Effector memory CD4-positive, alpha-beta T cell (primary cell): Measurements from ENCODE around the gene HPCAL1.

ENCODE experiments used
- DNase-seq, 3 donors: peaks; one replicate each; pipeline ENCODE4 v3.0.0-alpha.2; 2020
- H3K27ac ChIP-seq: 2 replicates; pipeline ENCODE4 v1.7.0; 2013; ENCODE audit warnings: mild to moderate bottlenecking, low read length, moderate library complexity; ENCODE audit not compliant: insufficient read depth, poor library complexity, severe bottlenecking
- H3K27me3 ChIP-seq: replicated peaks from 2 replicates; pipeline ENCODE4 v1.7.0; 2013; ENCODE audit warnings: mild to moderate bottlenecking, low read length; ENCODE audit not compliant: insufficient read depth, control insufficient read depth, poor library complexity, severe bottlenecking
- H3K36me3 ChIP-seq: 2 replicates; pipeline ENCODE4 v1.7.0; 2013; ENCODE audit warnings: mild to moderate bottlenecking, low read length, moderate library complexity; ENCODE audit not compliant: control insufficient read depth, insufficient read depth
- H3K4me1 ChIP-seq: 2 replicates; pipeline ENCODE4 v1.7.0; 2013; ENCODE audit warnings: low read length, mild to moderate bottlenecking; ENCODE audit not compliant: control insufficient read depth, insufficient read depth, poor library complexity, severe bottlenecking
- H3K4me3 ChIP-seq: 2 replicates; pipeline ENCODE4 v1.7.0; 2013; ENCODE audit warnings: low read length, low read depth, mild to moderate bottlenecking; ENCODE audit not compliant: insufficient read depth, poor library complexity, severe bottlenecking
- H3K9me3 ChIP-seq: 2 replicates; pipeline ENCODE4 v1.7.0; 2013; ENCODE audit warnings: mild to moderate bottlenecking, low read length, moderate library complexity; ENCODE audit not compliant: control insufficient read depth

HPCAL1 gene

GRCh38 chr2:10404324-10405143 is 101.8 kb downstream of the HPCAL1 start:
- DNase-seq = no peak
- H3K27ac ChIP-seq = no peak overlapping the region
- no peaks in the 10 kb centered on the region for H3K9me3 ChIP-seq
- H3K4me1 ChIP-seq = peaks cover 43% of the 10 kb centered on the region
- no peaks in the 10 kb centered on the region for H3K27me3 ChIP-seq
- peaks cover 4% of the 10 kb centered on the region for H3K36me3 ChIP-seq
- no peak overlapping the region for H3K4me3 ChIP-seq

DNA sequence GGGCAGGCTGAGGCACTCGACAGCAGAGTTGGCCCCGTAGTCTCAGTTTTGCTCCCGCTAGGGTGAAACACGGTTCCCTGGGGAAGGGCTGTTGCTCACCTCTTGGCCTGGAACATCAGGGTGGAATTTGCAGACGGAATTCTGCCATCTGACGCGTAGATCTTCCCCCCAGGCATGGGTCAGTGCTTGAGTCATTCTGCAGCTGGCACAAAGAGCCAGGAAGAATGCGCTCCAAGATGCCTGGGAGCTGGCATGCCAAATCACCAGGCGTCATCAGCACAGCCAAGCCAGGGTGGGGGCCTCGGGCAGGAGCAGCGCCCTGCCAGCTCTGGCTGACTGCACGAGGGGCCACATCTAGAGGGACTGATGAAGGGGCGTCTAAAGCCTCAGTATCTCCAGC is 102.7 kb downstream of the HPCAL1 start:
- Histone ChIP-seq H3K4me3 (no peak overlapping the region), H3K9me3 (no peaks in the 10 kb centered on the region), H3K27ac (no peak overlapping the region), H3K27me3 (no peaks in the 10 kb centered on the region), H3K36me3 (no peaks in the 10 kb centered on the region), H3K4me1 (peaks cover 42% of the 10 kb centered on the region)
- DNase-seq = no peak

DNA sequence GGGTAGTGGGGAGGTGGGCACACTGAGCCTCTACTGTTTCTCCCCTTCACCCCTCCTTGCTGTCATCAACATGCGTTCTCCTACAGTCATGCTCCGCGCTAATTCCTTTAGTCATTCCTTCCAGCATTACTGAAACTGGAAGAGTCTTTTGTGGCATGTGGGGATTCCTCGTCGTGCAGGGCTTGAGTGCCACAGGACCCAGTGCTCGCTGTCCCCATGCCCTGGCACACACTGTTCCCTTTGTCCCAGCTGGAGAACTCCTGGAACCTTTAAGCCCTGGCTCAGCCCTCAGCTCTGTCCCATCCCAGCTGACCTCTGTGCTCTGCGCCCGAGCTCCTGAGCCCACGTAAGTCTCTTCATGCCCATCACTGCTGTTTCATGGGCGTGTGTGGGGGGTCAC is 103.3 kb downstream of the HPCAL1 start:
- no peaks in the 10 kb centered on the region for H3K27me3 ChIP-seq
- peaks cover 36% of the 10 kb centered on the region for H3K4me1 ChIP-seq
- no peak overlapping the region for H3K4me3 ChIP-seq
- no peak for DNase-seq
- peaks cover 5% of the 10 kb centered on the region for H3K36me3 ChIP-seq
- H3K9me3 ChIP-seq = no peaks in the 10 kb centered on the region
- no peak overlapping the region for H3K27ac ChIP-seq

DNA sequence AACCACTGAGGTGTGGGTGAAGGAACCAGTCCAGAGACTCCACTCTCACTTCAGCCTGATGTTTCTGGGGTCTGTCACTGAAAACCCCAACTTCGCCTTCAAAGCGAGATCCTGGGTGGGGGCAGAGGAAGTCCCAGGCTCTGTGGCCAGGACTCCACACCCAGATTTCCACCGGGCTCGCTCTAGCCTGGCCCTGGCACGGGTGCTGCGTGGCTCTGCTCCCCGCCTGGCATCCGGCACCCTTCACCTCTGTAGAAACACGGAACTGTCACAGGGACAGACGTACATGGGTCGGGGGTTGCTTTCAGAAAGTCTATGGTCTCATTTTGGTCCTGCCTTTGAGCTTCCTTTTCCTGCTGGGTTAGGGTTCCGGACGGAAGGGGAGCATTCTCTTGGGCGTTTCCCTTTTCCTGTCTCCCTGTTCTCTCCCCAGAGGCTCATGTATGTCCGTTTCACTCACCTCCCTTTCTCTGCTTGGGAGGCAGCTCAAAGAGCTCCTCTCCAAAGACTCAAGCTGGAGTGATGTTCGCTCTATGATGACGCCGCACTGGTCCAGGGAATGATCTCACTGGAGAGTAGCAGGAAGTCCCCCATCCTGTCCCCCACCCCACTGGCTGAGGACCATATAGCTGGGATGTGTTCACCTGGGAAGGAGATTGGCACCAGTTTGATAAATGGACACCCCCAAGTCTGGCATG is 103.9 kb downstream of the HPCAL1 start:
- peak overlapping the region; percentile 28 for H3K27ac ChIP-seq
- no peak for DNase-seq
- H3K4me3 ChIP-seq = no peak overlapping the region
- no peaks in the 10 kb centered on the region for H3K9me3 ChIP-seq
- H3K27me3 ChIP-seq = no peaks in the 10 kb centered on the region
- H3K4me1 ChIP-seq = peaks cover 31% of the 10 kb centered on the region
- peaks cover 11% of the 10 kb centered on the region for H3K36me3 ChIP-seq

- no peaks in the 10 kb centered on the region for H3K9me3 ChIP-seq
- H3K4me1 ChIP-seq = peaks cover 30% of the 10 kb centered on the region
- H3K36me3 ChIP-seq = peaks cover 12% of the 10 kb centered on the region
- no peaks in the 10 kb centered on the region for H3K27me3 ChIP-seq
- H3K27ac ChIP-seq = peak overlapping the region; percentile 28
- peak overlapping the region; percentile 12 for H3K4me3 ChIP-seq
- no peak for DNase-seq
Measured at GRCh38 chr2:10407432-10407831, 104.7 kb downstream of the HPCAL1 start.

- no peaks in the 10 kb centered on the region for H3K27me3 ChIP-seq
- peak overlapping the region; percentile 23 for H3K4me3 ChIP-seq
- peak; percentile 15 to 30 (median 28) for DNase-seq
- H3K27ac ChIP-seq = peak overlapping the region; percentile 46
- H3K9me3 ChIP-seq = no peaks in the 10 kb centered on the region
- H3K36me3 ChIP-seq = peaks cover 12% of the 10 kb centered on the region
- H3K4me1 ChIP-seq = peaks cover 30% of the 10 kb centered on the region
Measured at GRCh38 chr2:10407841-10408648, 105.3 kb downstream of the HPCAL1 start.

- Histone ChIP-seq H3K4me3 (peak overlapping the region; percentile 23), H3K4me1 (peaks cover 30% of the 10 kb centered on the region)
Measured at GRCh38 chr2:10408649-10409579, 106.2 kb downstream of the HPCAL1 start.

GRCh38 chr2:10410001-10410822 is 107.5 kb downstream of the HPCAL1 start:
- Histone ChIP-seq H3K4me1 (peaks cover 30% of the 10 kb centered on the region), H3K36me3 (peaks cover 12% of the 10 kb centered on the region), H3K4me3 (no peak overlapping the region), H3K27me3 (no peaks in the 10 kb centered on the region), H3K27ac (no peak overlapping the region), H3K9me3 (no peaks in the 10 kb centered on the region)
- no peak for DNase-seq

More at GRCh38 chr2:10408649-10409579, 106.2 kb downstream of the HPCAL1 start:
- H3K27ac ChIP-seq = peak overlapping the region; percentile 46
- no peaks in the 10 kb centered on the region for H3K9me3 ChIP-seq
- peak; percentile 62 to 75 (median 67) for DNase-seq
- H3K27me3 ChIP-seq = no peaks in the 10 kb centered on the region
- peaks cover 12% of the 10 kb centered on the region for H3K36me3 ChIP-seq
